Right lobe of liver (tissue), 4 donors: Measurements from ENCODE around the gene TBC1D1.

Experiments
- CTCF ChIP-seq, 4 donors: fragments of 200-600 bp in 3 of 4; fragments of 450-650 bp in 1 of 4; IDR thresholded peaks; one replicate each; pipeline versions ENCODE4 v1.5.1 to v1.8.0; 2016 to 2022; ENCODE audit warnings: antibody characterized with exemption in 4 of 4, mild to moderate bottlenecking in 2 of 4
- POLR2A ChIP-seq: fragments of 450-650 bp; IDR thresholded peaks from one replicate; pipeline ENCODE4 v1.6.1; 2017; ENCODE audit warnings: antibody characterized with exemption, mild to moderate bottlenecking
- donor health status: DM: no; HTN: no; CAD: no.
- donor health status: DM: no; HTN: no; CAD: no.
- donor health status: DM: no; HTN: yes; CAD: no.

GRCh38 chr4:37872310-37872988 is 18.4 kb upstream of the TBC1D1 start:
- TF ChIP-seq CTCF (IDR thresholded peaks at IDR 0.05) (no peak), POLR2A (no peak)
